NCI-H1417 (cell line): ENCODE data around the gene PRKCD.
A peak's percentile ranks its signal among the peaks of the same experiment; 100 is the strongest.

ENCODE experiments used
- DNase-seq, 3 experiments: peaks; one replicate each; lab custom pipeline; 2025; lab: John Stamatoyannopoulos, UW

Gene PRKCD

DNA sequence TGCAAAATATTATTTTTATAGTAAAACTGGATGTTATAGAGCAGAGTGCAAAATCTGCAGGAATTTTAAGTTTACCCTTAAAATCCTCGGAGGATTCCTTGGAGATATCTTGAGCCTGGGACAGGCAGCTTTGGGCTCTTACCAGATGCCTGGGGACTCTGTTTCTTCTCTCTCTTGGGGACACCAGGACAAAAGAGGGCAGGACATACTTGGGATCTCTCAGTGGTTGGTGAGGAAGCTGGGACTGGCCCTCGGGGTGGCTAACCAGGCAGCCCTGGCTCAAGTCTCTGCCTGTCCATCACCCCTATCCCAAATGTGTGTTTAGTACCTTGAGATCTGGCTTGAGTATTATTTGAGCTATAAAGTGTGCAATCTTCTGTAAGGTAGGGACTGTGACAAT, 56.2 kb downstream of the PRKCD start:
- DNase-seq = no peak

DNA sequence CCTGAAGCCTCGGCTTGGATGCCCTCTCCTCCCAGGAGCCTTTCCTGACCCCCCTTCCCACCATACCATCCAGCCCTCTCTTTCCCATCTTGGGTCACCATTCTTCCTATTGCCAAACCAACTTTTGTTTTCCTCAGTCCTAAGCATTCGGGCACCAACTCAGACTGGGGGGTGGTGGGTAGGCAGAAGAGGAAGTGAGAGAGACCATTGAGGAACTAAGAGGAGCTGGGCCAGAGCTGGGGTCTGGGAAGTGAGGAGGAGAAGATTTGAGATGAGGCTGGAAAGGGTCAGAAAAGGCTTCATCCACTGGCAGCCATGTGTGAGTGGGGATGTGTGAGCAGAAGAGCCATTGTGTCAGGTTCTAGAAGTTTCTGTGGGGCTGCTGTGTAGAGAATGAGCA, 57.1 kb downstream of the PRKCD start:
- no peak for DNase-seq

DNA sequence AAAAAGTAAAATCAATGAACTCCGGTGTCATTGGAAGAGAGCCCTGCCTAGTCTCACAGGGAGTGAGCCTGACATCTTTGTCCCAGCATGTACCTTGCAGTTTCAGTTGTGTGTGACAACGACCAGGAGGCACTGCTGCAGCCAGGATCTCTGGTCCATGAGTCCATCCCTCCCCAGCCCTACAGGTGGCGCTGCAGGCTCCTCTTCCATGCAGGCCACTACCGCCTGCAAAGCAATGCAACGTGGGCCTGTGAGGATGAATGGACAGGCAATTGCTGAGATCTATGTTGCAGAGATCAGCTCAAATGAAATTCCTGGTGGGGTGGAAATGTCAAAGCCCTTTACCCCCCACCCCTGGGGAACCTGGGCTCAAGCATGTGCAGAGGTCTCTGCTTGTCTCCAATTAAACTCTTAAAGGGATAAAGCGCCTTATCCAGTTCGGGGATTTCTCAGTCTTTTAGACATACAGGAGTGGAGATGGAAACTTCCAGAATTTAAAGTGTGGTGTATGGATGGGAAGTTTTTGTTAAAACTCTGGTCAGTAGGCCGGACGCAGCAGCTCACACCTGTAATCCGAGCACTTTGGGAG, 59.0 kb downstream of the PRKCD start:
- peak; percentile 29 to 58 (median 58) for DNase-seq

DNA sequence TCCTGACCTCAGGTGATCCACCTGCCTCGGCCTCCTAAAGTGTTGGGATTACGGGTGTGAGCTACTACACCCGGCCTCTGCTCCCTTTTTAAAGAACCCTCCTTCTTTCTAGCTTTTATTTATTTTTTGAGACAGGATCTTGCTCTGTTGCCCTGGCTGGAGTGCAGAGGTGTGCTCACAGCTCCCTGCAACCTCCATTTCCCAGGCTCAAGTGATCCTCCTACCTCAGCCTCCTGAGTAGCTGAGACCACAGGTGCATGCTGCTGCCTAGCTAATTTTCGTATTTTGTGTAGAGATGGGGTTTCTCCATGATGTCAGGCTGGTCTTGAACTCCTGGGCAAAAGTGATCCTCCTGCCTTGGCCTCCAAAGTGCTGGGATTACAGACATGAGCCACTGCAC, 60.3 kb downstream of the PRKCD start:
- no peak for DNase-seq

- DNase-seq = no peak
These were observed 60.8 kb downstream of the PRKCD start for GRCh38 chr3:53221827-53222182.

GRCh38 chr3:53222183-53222901, 61.3 kb downstream of the PRKCD start:
- DNase-seq = no peak

GRCh38 chr3:53223025-53223424, 62.0 kb downstream of the PRKCD start:
- no peak for DNase-seq

- DNase-seq = no peak
These were observed 62.5 kb downstream of the PRKCD start for GRCh38 chr3:53223541-53223966.

- DNase-seq = no peak
These were observed 63.0 kb downstream of the PRKCD start for GRCh38 chr3:53224026-53224425.

DNA sequence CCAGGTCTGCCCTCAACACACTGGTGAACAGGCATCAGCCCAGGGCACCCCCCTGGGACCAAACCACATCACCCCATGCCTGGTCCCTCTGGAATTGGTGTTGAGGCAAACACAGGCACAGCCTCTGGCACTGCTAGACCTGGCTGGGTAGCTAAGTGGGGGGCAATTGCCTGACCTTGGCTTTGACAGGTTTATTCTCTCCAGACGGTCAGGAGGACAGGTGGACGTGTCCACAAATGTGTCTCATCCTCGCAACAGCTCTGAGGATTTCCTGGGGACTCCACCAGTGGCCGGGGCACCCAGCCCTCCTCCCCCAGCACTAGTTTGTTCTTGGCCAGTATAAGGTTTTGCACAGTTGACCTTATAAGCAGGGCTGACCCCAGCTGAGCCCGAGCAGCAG, 63.5 kb downstream of the PRKCD start:
- DNase-seq = no peak

DNA sequence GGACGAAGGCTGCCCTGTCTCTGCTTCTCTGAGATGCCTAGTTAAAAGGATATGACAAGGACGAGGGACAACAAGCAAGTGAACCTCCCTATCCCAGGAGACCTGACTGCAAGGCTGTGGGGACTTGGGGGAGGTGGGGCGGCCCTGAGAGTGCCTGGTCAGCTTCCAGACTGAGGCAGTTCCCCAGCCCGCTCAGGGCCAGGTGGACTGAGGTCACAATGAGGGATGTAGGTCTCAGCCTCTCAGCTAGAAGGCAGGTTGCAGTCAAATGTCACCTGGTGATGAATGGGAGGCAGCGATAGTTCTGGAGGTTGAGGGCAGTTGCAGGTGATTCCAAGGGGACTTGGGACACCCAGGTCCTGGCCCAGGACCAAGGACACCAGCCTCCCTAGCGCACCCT, 64.2 kb downstream of the PRKCD start:
- DNase-seq = no peak

DNA sequence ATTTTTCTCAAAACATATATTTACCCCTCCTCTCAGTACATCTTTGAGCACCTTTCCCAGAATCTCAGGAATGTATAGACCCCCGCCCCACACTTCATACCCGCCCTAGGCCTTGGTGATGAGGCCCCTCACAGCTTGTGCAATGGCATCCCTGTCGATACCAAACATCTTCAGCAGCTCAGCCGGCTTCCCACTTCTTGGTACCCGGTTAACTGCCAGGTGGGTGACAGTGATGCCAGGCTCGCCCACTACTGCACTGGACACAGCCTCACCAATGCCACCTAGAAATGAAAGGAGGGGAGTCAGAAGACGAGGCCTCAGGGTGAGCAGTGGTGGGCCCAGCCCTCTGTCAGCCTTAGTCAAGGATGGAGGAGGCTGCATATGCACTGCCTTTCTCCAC, 64.6 kb downstream of the PRKCD start:
- no peak for DNase-seq

DNA sequence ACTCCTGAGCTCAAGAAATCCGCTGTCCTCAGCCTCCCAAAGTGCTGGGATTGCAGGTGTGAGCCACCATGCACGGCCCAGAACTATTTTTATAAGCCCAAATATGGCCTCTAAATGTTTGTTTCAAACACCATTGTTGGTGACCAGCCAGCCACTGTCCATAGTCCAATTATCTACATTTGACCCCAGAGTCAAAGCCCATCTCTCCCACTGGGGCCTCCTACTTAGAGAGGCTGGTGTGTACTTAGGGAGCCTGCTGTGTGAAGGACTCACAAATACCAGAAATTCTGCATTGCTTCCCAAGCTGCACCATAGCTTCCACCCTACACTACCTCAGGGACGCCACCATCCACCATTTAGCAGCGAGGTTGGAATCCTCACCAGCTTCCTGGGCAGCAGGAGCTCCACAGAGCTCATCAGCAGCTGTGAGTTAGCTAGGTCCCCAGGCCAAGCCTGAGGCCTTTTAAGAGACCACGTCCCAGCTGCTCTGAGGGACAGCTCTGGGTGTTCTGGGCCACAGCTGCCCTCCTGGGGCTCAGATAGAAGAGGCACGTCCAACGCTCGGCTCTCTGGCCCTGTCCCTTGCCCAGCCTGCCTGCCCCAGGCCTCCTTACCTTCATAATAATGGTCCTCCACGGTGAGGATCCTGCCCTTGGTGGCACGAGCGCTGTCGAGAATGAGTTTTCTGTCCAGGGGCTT, 65.3 kb downstream of the PRKCD start:
- DNase-seq = no peak

DNA sequence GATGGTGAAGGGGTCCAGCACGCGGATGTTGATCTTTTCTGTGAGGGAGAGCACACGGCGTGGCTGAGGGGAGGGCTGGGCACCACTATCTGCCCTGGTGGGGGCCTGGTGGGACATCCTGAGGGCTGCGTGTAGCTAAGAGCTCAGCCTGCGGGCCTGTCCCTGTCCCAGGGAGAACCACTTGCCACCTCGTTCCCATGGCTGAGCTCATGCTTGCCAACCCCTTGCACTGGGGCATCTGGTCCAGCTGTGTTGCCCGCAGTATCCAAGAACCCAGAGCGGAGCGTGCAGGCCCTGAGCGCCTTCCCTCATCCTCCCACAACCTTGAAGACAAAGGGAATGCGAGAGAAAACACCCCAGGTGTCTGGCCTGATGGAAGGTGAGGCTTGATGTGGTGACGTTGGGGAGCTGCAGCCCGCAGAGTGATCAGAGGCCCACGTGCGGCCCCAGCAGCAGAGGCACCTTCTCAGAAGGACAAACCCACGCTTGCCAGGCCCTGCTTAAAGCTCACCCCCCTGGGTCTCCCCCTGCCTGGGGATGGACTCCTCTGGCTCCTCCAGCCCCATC, 65.9 kb downstream of the PRKCD start:
- DNase-seq = no peak

GRCh38 chr3:53227993-53228885, 67.2 kb downstream of the PRKCD start:
- no peak for DNase-seq

- no peak for DNase-seq
These were observed 68.2 kb downstream of the PRKCD start for GRCh38 chr3:53229171-53229570.

DNA sequence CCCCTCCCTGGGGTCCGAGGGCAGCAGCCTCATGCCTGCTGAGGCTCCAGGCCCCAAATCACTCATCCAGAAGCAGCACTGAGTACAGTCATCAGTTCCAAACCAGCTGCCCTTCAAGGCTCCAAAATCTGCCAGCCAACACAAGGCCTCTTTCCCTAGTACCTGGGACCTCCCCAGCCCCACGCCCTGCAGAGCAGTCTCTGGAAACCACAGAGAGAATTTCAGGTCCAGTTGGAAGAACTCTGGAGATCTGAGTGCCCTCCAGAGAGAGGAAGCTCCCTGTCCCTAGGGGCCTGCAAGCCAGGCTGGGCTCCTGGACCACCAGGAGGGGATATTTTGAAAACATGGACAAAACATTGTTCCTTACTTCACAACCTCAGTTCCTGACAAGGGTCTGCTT, 68.6 kb downstream of the PRKCD start:
- DNase-seq = no peak

DNA sequence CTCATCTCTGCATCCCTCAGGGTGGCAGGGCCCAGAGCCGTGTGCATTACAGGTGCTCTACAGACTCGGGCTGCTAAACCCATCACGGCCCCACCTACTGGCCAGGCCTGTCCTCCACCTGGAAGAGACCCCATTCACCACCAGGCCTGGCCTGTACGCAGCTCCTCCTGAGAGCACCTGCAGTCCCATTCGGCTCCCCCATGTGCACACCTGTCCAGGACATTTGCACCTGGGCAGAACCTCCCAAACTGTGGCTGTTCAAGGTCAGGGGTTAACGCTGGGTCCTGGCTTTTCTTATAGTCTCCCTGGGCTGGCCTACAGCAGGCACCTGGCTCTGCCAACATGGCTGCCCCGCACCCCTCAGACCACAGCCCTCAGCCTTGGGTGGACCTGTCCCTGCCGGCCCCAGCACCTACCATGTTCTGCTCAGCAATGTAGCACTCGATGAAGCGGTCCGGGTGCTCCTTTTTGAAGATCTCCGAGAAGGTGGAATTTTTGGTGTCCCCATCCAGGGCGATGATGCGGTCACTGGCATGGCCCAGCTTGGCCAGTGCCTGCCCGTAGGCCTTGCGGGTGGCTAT, 69.1 kb downstream of the PRKCD start:
- DNase-seq = no peak

DNA sequence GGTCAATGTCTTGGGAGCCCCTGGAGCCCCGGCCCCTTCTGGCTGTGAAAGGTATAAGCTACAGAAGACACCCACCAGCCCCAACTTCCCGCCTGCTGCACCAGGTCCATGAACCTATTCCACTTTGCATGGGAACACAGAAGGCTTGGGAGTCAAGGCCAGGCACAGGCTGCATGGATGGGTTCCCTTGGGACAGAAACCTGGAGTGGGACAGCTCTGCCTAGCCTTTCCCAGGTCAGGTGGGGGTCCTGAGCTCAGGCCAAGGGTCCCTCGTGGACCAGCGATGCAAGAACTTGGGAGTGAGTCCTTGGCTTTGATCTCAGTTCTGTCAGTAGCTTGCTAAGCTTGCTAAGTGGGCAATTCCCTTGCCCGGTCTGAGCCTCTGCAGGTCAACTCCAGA, 69.8 kb downstream of the PRKCD start:
- no peak for DNase-seq

DNA sequence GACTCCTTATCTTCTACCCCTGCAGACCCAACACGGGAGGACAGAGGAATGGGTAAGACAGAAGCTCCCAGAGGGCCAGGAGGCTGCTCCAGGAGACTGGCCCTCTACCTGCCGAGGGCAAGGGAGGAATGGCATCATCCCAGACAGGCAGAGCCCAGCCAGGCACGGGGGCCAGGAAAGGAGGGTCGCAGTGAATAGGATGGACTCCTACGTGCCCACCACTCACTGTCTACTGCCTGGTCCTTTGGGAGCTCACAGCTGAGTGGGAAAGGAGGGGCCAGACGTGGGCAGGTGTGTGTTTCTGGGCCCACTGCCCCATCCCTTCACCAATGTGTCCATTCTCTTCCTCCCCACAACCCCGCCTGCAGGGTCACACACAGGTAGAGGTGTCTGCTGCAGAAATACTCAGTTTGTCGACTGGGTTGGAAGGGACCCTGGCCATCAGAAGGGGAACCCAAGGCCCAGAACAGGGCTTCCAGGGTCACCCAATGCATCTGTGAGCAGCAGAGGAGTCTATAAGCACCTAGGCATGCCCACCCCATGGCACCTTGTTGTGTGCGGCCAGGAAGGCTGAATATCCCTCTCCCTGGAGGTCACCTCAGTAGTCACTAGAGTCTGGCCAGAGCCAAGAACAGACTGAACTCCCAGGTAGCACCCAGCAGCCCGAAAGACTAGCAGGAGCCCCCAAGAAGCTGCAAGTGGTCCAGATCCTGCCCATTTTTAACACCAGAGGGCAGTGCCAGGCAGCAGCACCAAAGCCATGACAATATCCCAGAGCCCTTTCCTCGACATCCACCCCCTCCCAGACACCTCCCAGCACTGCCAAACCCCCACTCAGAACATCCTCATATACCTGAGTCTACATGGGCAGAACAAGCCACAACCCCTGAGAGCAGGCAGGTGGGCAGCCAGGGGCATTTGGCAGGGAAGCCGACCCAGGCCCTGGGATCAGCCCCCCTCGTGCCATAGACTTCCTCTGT, 70.8 kb downstream of the PRKCD start:
- DNase-seq = no peak
